Kidney (tissue), 14 donors: Measurements from ENCODE around the gene SOBP. TPM values are rescaled to one million over a fixed set of nuclear protein-coding genes. Genes with fewer than 3 reads are reported as not detected.

Experiments used
- DNase-seq, 5 donors: peaks; one replicate each; pipeline ENCODE4 v3.0.0-alpha.2; 2013 to 2020
- FAIRE-seq: peaks from 2 replicates; lab custom pipeline; 2012; peaks lifted over from hg19 to GRCh38; lab: Jason Lieb, UNC
- H3K27ac ChIP-seq, 2 donors: one replicate each; pipeline ENCODE4 v1.7.0; 2013; ENCODE audit warnings: low read depth in 2 of 2, low read length in 2 of 2, inconsistent platforms in 1 of 2
- H3K27me3 ChIP-seq: one replicate; pipeline ENCODE4 v1.7.1; 2013; ENCODE audit warnings: low read length, inconsistent platforms; ENCODE audit not compliant: control insufficient read depth, insufficient read depth
- H3K36me3 ChIP-seq, 3 donors: one replicate each; pipeline versions ENCODE4 v1.7.0 to v1.7.1; 2013; ENCODE audit warnings: low read length in 3 of 3, control low read depth in 1 of 3, inconsistent platforms in 1 of 3; ENCODE audit not compliant: insufficient read depth in 3 of 3, control insufficient read depth in 2 of 3
- H3K4me1 ChIP-seq, 3 donors: one replicate each; pipeline versions ENCODE4 v1.7.0 to v1.7.1; 2013; ENCODE audit warnings: low read length in 3 of 3, inconsistent platforms in 1 of 3, low read depth in 1 of 3; ENCODE audit not compliant: control insufficient read depth in 2 of 3, insufficient read depth in 2 of 3
- H3K4me3 ChIP-seq, 3 donors: one replicate each; pipeline versions ENCODE4 v1.7.0 to v1.8.1; 2013; ENCODE audit warnings: low read length in 3 of 3, control low read depth in 1 of 3, inconsistent platforms in 1 of 3
- H3K9ac ChIP-seq, 3 donors: one replicate each; pipeline versions ENCODE4 v1.7.0 to v1.7.1; 2013; ENCODE audit warnings: low read length in 3 of 3, control low read depth in 1 of 3, inconsistent platforms in 1 of 3
- H3K9me3 ChIP-seq, 3 donors: one replicate each; pipeline versions ENCODE4 v1.7.0 to v1.7.1; 2013; ENCODE audit warnings: low read length in 3 of 3, control low read depth in 1 of 3, inconsistent platforms in 1 of 3; ENCODE audit not compliant: control insufficient read depth in 2 of 3, insufficient read depth in 1 of 3
- CTCF ChIP-seq: IDR thresholded peaks from 3 replicates; pipeline ENCODE4 v1.5.1; 2012; ENCODE audit warnings: mild to moderate bottlenecking, moderate library complexity, borderline replicate concordance; ENCODE audit not compliant: insufficient read depth; ENCODE audit errors: extremely low read depth
- intact Hi-C: fragments of 100-400 bp; cut with DNase I; formaldehyde crosslinking; loops from one replicate; pipeline ENCODE4 v1.11.1; 2022
- polyA plus RNA-seq: library from polyadenylated mRNA; stranded (reverse); fragments of 350-450 nt; fragmentation: Illumina TruSeq; extraction: RNeasy Lipid Tissue Mini Kit (QIAGEN cat#74804); gene quantifications from one replicate; pipeline ENCODE4 v1.2.3, GENCODE V29; 2014; ENCODE audit warnings: low read depth, low replicate concordance; ENCODE audit not compliant: insufficient read depth
- total RNA-seq: library from RNA; stranded (reverse); fragmentation: NEBNext Ultra II Directional; extraction: Animal tissue kit (Norgen Biotek cat#: 25700); gene quantifications from one replicate; pipeline ENCODE4 v1.2.1, GENCODE V29; 2021
- donor health status: control.
- donor health status: control.
- donor health status: control.
- donor health status: control.
- donor health status: control.
- donor health status: DM: yes; HTN: yes; CAD: no.
- donor health status: Normal renal cell carcinoma (clear cell type).

Gene SOBP
- total and polyA plus RNA-seq, 2 donors from 2014 or later = 5.4 to 9.5 TPM

- H3K4me3 ChIP-seq = no peak overlapping the region
- intact Hi-C loops = no loop called here
- peaks cover 0 to 4% (median 0%) of the 10 kb centered on the region in 3 donors for H3K4me1 ChIP-seq
- FAIRE-seq = no peak
- H3K36me3 ChIP-seq = no peaks in the 10 kb centered on the region
- no peak for TF ChIP-seq CTCF
- H3K27me3 ChIP-seq = no peaks in the 10 kb centered on the region
- no peak for DNase-seq
- no peak overlapping the region for H3K9ac ChIP-seq
- no peak overlapping the region for H3K27ac ChIP-seq
- H3K9me3 ChIP-seq = no peaks in the 10 kb centered on the region
These were observed 199.3 kb downstream of the SOBP start for GRCh38 chr6:107689190-107689589.

- Histone ChIP-seq H3K9ac (no peak overlapping the region), H3K4me3 (no peak overlapping the region), H3K9me3 (no peaks in the 10 kb centered on the region), H3K4me1 (peaks cover 0 to 4% (median 0%) of the 10 kb centered on the region in 3 donors), H3K36me3 (no peaks in the 10 kb centered on the region), H3K27ac (no peak overlapping the region), H3K27me3 (no peaks in the 10 kb centered on the region)
- FAIRE-seq (no peak), DNase-seq (peak in 4 of 5 donors; percentile 60 to 93 (median 66))
- intact Hi-C loops = no loop called here
- no peak for TF ChIP-seq CTCF
These were observed 200.2 kb downstream of the SOBP start for GRCh38 chr6:107689951-107690642.

GRCh38 chr6:107690643-107691061 is 200.7 kb downstream of the SOBP start:
- Histone ChIP-seq H3K36me3 (no peaks in the 10 kb centered on the region), H3K9me3 (no peaks in the 10 kb centered on the region), H3K27me3 (no peaks in the 10 kb centered on the region), H3K4me1 (peaks cover 0 to 4% (median 0%) of the 10 kb centered on the region in 3 donors), H3K27ac (no peak overlapping the region), H3K4me3 (no peak overlapping the region), H3K9ac (no peak overlapping the region)
- peak in 4 of 5 donors; percentile 49 to 93 (median 70) for DNase-seq
- intact Hi-C loops = no loop called here
- no peak for TF ChIP-seq CTCF
- no peak for FAIRE-seq
